Uterus (tissue), 2 donors: ENCODE data around the gene TOR1AIP2.

Experiments
- CTCF ChIP-seq, 4 experiments: fragments of 200-600 bp in 2 of 4; fragments of 450-650 bp in 2 of 4; sonication (generic) in 2 of 4; IDR thresholded peaks; one replicate each; pipeline ENCODE4 v1.5.1; 2016 to 2019; ENCODE audit warnings: antibody characterized with exemption in 4 of 4, mild to moderate bottlenecking in 2 of 4, moderate library complexity in 1 of 4
- POLR2A ChIP-seq, 2 donors: fragments of 450-650 bp; IDR thresholded peaks; one replicate each; pipeline ENCODE4 v1.6.1; 2016; ENCODE audit warnings: antibody characterized with exemption in 2 of 2, mild to moderate bottlenecking in 1 of 2, moderate library complexity in 1 of 2

GRCh38 chr1:179853102-179853501, 24.5 kb downstream of the TOR1AIP2 start:
- TF ChIP-seq POLR2A (IDR thresholded peaks at IDR 0.05) (no peak), CTCF (IDR thresholded peaks at IDR 0.05) (no peak)
